ENCODE measurements around the gene DDR2.

Gene DDR2

GRCh38 chr1:162674034-162674608 is 41.9 kb downstream of the DDR2 start:
- DNase-seq: no peak

GRCh38 chr1:162676087-162676486 is 43.8 kb downstream of the DDR2 start:
- no peak for DNase-seq

GRCh38 chr1:162676750-162677149 is 44.5 kb downstream of the DDR2 start:
- DNase-seq: no peak

- no peak for DNase-seq
Observed at GRCh38 chr1:162677607-162678371, 45.5 kb downstream of the DDR2 start.

GRCh38 chr1:162678439-162678838 is 46.2 kb downstream of the DDR2 start:
- no peak for DNase-seq

- DNase-seq: no peak
Observed at GRCh38 chr1:162679298-162679697, 47.0 kb downstream of the DDR2 start.

GRCh38 chr1:162680419-162681121 is 48.3 kb downstream of the DDR2 start:
- DNase-seq: no peak

GRCh38 chr1:162681122-162681436 is 48.8 kb downstream of the DDR2 start:
- no peak for DNase-seq

GRCh38 chr1:162682013-162682419 is 49.8 kb downstream of the DDR2 start:
- no peak for DNase-seq

GRCh38 chr1:162687870-162688269 is 55.6 kb downstream of the DDR2 start:
- no peak for DNase-seq

- no peak for DNase-seq
Observed at GRCh38 chr1:162688521-162688920, 56.3 kb downstream of the DDR2 start.

GRCh38 chr1:162688931-162689330 is 56.7 kb downstream of the DDR2 start:
- DNase-seq: no peak

- no peak for DNase-seq
Observed at GRCh38 chr1:162689745-162690671, 57.7 kb downstream of the DDR2 start.

GRCh38 chr1:162690672-162691434 is 58.6 kb downstream of the DDR2 start:
- DNase-seq: no peak

- no peak for DNase-seq
Observed at GRCh38 chr1:162691999-162692575, 59.8 kb downstream of the DDR2 start.

- no peak for DNase-seq
Observed at GRCh38 chr1:162694911-162695310, 62.6 kb downstream of the DDR2 start.

- DNase-seq: no peak
Observed at GRCh38 chr1:162695687-162696086, 63.4 kb downstream of the DDR2 start.

- DNase-seq: no peak
Observed at GRCh38 chr1:162696286-162696862, 64.1 kb downstream of the DDR2 start.

GRCh38 chr1:162697140-162697895 is 65.1 kb downstream of the DDR2 start:
- no peak for DNase-seq

GRCh38 chr1:162699366-162699765 is 67.1 kb downstream of the DDR2 start:
- DNase-seq: no peak

GRCh38 chr1:162700131-162700530 is 67.9 kb downstream of the DDR2 start:
- no peak for DNase-seq
